GM18868 (cell line): ENCODE measurements around the gene L1TD1.
"Not testable (repeated sequence)": the region's sequence is repeated elsewhere in the genome, so short reads cannot be mapped to it uniquely, and the experiment has no call there.

Source experiments
- ATAC-seq: cut with Tn5 transposase; IDR thresholded peaks from one replicate; pipeline ENCODE4 v1.9.1; 2021; ENCODE audit warnings: mild to moderate bottlenecking, moderate library complexity; ENCODE audit not compliant: unreplicated experiment

L1TD1 gene, protein sequence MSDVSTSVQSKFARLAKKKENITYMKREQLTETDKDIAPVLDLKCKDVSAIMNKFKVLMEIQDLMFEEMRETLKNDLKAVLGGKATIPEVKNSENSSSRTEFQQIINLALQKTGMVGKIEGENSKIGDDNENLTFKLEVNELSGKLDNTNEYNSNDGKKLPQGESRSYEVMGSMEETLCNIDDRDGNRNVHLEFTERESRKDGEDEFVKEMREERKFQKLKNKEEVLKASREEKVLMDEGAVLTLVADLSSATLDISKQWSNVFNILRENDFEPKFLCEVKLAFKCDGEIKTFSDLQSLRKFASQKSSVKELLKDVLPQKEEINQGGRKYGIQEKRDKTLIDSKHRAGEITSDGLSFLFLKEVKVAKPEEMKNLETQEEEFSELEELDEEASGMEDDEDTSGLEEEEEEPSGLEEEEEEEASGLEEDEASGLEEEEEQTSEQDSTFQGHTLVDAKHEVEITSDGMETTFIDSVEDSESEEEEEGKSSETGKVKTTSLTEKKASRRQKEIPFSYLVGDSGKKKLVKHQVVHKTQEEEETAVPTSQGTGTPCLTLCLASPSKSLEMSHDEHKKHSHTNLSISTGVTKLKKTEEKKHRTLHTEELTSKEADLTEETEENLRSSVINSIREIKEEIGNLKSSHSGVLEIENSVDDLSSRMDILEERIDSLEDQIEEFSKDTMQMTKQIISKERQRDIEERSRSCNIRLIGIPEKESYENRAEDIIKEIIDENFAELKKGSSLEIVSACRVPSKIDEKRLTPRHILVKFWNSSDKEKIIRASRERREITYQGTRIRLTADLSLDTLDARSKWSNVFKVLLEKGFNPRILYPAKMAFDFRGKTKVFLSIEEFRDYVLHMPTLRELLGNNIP

DNA sequence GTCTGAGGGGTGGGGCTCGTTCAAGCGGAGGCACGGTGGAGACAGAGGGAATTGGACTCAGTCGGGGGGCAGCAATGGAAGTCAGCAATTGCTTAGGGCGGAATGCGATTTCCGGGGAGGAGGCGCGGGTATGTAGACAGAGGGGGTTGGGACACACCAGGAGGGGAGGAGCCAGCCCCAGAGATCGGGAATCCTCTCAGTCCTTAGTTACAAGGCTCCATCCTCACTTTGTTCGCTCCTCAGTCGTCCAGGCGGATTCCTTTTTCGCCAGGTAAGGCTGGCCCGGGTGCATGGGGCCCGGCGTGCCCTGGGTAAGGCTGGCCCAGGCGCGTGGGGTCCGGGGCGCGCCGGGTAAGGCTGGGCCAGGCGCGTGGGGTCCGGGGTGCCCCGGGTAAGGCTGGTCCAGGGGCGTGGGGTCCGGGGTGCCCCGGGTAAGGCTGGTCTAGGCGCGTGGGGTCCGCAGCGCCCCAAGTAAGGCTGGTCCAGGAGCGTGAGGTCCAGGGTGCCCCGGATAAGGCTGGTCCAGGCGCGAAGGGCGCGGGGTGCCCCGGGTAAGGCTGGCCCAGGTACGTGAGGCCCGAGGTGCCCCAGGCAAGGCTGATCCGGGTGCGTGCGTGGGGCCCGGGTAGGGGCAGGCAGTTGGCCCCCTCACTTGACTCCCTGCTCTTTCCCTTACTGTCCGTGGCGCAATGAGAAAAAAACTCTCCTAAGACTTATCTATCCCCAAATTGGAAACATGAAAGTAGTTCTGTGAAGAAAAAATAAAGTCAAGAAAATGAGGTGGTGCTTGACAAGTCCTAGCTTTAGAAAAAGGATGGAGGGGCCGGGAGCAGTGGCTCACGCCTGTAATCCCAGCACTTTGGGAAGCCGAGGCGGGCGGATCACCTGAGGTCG, at the start of gene L1TD1:
L1TD1 (plus strand) TSS at position 199 of the 894 bp plus-strand sequence. CDS start 11,780 bp downstream, outside the sequence.
- no peak for ATAC-seq

DNA sequence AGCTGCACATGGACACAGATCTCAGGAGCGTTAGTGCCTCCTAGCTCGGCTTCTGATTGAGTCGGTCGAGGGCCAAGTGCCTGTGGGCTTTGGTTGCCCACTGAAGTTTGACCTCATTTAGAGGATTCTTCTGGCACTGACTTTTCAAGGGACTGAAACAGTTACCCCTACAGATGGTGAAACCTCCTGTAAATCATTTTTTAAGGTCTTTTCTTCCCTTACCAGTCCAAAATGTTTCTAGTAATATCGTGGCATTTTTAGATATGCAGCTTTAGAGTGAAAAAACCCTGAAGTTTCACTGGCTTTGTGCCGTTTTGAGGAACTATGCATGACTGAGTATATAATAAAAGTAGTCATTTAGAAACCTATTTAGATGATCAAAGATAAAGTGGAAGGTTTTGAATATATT, 34.7 kb upstream of the L1TD1 start:
- peak; percentile 85 for ATAC-seq

DNA sequence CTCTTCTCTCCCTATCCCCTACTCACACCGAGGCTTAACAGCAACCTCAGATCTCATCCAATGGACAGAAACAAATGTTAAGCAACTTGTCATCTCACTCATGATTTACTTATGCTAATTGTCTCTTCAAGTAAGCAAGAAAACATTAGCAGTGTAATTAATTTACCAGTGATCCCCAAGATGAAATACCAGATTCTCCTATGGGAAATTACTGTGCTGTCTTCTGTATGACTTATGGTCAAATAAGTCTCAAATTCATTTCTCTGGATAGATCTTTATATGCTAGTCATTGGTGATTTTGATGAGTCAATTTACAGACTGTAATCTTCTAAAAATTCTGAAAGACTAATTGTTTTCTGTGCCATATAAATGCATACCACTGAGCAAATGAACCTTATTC, 32.9 kb upstream of the L1TD1 start:
- no peak for ATAC-seq

DNA sequence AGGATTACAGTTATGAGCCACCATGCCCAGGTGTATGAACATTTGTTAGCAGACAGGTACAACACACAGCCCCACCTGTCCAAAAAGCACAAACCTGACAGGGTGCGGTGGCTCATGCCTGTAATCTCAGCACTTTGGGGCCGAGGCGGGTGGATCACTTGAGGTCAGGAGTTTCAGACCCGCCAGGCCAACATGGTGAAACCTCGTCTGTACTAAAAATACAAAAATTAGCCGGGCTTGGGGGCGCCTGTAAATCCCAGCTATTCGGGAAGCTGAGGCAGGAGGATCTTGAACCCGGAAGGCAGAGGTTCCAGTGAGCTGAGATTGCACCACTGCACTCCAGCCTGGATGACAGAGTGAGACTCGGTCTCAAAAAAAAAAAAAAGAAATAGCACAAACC, 24.3 kb upstream of the L1TD1 start:
- not testable (repeated sequence) for ATAC-seq

DNA sequence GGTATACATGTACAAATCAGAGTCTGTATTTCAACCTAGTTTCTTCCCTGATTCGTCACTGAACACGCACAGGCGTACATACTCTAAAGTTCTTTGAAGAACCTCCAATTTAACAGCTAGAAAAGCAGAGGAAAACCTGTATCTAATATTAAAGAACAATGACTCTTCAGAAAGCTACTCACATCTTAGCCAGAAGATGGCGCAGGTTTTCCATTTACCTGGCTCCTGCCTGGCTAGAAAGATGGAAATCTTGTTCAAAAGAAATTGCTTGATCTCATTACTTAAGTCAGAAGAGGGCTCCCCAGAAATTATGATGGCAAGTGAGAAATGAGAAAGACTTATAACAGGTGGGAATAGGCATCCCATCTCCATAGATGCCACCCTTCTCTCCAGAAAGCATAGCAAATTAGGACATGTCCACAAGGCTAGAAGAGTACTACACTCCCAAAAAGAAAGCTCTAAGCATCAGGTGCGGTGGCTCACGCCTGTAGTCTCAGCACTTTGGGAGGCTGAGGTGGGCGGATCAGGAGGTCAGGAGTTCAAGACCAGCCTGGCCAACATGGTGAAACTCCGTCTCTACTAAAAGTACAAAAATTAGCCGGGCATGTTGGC, 19.0 kb upstream of the L1TD1 start:
- no peak for ATAC-seq

DNA sequence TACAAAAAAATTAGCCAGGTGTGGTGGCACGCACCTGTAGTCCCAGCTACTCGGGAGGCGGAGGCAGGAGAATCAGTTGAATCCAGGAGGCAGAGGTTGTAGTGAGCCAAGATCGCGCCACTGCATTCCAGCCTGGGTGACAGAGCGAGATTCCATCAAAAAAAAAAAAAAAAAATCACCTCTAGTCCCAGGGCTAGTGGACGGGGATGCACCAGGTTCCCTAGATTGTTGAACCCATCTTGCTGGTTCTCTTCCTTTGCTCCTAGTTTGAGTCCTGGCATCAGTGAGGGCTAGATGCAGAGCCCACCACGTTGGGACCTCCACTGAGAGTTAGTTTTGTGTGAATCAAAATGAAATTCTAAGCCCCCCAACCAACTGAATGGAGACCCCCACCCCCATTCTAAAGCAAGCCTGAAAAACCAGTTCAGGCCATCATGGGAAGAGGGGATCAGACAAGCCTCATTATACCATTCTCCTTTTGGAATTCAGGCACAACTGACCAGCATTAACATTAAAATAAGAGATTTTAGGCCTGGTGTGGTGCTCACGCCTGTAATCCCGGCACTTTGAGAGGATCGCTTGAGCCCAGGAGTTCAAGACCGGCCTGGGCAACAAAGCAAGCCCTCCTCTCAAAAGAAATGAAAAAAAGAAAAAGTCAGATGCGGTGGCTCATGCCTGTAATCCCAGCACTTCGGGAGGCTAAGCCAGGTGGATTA, 17.9 kb upstream of the L1TD1 start:
- ATAC-seq = no peak

DNA sequence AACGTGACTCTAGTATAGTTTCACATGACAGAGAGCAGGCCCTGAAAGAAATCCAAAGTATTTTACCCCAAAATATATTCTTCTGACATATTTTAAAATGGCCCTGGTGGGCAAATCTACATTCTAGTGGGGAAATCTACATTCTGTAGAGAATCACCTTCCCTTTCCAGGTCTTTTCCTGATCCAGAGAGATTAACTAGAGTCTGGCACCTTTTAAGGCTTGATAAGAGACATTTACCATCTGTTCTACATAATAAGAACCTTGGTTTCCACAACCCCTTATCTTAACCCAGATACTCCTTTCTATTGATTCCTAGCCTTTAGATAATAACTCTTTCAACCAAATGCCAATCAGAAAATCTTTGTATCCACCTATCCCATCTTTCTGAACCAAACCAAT, 17.0 kb upstream of the L1TD1 start:
- no peak for ATAC-seq

DNA sequence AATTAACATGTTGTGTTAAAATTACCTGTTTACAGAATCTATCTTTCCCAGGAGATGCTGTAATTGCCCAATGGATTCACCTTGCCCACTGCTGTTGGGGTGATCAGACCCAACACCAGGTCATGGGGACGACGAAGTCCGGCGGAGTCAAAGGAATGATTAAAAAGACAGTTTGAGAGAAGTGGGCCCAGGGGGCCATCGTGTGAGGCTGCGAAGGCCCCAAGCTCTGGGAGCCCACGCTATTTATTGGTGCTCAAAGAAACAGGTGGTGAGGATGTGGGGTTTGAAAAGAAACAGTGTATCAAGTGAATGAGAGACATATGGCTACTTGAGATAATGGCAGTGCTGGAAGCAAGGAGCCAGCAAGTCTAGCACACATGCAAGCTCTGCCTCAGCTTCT, 16.3 kb upstream of the L1TD1 start:
- ATAC-seq = no peak

DNA sequence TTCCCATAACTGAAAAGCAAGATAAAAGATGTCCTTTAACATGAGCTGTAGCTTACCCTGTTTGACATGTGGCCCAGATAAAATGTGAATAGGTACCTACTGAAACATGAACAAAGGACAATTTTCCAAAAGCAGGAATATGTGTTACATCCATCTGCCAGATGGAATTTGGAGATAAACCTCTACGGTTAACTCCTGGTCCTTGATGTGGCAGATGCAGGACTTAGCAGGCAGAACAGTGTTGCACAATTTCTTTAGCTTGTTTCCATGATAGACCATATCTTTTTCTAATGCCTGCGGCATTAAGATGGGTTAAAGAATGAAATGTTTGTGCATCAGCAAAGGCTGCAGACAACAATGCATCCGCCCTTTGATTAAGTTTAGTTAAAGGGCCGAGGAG, 14.6 kb upstream of the L1TD1 start:
- ATAC-seq = not testable (repeated sequence)

DNA sequence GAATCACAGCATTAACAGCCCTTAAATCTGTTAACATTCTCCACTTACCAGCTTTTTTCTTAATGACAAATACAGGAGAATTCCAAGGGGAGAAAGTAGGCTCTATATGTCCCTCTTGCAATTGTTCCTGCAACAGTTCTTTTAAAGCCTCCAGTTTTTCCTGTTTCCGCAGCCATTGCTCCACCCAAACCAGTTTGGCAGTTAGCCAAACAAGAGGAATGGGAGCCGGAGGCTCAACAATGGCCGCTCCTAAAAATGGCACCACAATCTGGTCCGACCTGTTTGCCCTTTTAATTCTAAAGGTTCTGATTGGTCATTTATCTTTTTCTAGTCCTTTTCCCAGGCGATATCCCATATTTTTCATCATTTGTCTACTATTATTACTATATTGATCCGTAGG, 14.0 kb upstream of the L1TD1 start:
- no peak for ATAC-seq

DNA sequence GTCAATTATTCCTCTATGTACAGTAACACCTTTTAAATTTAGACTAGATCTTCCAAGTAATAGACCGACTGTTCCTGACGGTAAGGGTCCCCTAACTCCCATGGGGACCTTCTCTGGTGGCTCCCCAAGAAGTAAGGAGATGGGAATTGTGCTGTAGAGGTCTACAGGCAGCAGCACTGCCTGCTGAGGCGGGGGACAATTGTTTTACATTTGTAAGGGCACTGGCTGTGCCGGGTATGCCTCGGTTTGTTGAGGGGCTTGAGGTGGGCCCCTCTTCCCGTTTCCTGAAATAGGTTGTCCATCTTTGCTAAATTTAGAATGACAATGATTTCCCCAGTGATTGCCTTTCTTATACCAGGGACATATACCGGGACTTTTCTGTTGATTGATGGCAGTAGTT, 13.1 kb upstream of the L1TD1 start:
- no peak for ATAC-seq

DNA sequence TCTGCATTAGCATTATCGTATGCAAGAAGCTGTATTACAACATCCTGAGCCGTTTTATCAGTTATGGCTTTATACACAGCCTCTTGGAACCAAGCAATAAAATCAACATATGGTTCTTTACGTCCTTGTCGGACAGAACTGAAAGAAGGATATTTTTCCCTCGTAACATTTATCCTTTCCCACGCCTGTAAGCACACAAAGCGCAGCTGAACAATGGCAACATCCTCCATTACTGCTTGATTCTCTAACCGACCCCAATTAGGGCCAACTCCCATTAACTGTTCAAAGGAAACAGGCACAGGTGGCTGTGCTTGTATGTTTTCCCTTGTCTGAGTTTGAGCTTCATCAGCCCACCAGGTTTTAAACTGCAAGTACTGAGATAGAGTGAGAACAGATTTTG, 12.5 kb upstream of the L1TD1 start:
- not testable (repeated sequence) for ATAC-seq

DNA sequence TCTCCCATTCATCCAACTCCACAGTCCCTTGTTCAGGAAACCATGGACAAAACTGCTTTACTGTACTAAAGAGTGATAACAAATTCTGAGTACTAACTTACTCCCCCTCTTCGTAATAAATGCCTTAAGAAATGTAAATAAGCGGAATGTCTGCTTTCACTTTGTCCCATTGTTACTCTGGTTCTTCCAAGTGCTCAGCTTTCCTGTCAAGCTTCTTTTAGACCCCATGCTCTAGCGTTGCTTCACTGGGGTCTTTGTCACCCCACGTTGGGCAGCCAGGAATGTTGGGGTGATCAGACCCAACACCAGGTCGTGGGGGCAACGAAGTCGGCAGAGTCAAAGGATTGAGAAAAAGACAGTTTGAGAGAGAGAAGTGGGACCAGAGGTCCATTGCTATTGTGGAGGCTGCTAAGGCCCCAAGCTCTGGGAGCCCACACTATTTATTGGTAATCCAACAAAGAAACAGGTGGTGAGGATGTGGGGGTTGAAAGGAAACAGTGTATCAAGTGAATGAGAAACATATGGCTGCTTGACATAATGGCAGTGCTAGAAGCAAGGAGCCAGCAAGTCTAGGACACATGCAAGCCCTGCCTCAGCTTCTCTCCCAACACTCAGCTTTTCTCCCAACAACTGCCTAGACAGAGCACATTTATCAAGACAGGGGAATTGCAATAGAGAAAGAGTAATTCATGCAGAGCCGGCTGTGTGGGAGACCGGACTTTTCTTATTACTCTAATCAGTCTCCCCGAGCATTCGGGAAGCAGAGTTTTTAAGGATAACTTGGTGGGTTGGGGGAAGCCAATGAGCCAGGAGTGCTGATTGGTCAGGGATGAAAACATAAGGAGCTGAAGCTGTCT, 11.3 kb upstream of the L1TD1 start:
- ATAC-seq = not testable (repeated sequence)

DNA sequence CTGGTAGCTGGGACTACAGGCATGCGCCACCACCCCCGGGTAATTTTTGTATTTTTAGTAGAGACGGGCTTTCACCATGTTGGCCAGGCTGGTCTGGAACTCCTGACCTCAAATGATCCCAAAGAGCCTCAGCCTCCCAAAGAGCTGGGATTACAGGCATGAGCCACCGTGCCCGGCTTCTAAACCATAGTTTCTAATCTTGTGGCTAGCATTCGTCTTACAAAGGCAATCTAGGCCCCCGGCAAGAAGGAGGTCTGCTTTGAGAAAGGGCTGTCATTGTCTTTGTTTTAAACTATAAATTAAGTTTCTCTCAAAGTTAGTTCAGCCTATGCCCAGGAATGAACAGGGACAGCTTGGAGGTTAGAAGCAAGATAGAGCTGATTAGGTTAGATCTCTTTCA, 10.3 kb upstream of the L1TD1 start:
- no peak for ATAC-seq

DNA sequence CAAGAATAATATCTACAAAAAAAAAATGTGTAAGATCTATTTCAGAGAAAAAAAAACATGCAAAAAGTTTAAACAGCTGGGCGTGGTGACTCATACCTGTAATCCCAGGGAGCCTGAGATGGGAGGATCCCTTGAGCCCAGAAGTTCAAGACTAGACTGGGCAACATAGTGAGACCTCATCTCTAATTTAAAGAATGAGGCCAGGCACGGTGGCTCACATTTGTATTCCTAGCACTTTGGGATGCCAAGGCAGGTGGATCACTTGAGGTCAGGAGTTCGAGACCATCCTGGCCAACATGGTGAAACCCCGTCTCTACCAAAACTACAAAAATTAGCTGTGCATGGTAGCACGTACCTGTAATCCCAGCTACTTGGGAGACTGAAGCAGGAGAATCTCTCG, 9.4 kb upstream of the L1TD1 start:
- not testable (repeated sequence) for ATAC-seq

DNA sequence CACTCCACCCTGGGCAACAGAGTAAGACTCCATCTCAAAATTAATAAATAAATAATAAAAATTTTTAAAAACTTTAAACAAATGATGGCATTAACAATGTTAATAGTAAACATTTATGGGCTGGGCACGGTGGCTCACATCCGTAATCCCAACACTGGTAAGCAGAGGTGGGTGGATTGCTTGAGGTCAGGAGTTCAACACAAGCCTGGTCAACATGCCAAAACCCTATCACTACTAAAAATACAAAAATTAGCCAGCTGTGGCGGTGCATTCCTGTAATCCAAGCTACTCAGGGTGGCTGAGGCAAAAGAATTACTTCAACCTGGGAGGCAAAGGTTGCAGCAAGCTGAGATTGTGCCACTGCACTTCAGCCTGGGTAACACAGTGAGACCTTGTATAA, 9.0 kb upstream of the L1TD1 start:
- no peak for ATAC-seq

DNA sequence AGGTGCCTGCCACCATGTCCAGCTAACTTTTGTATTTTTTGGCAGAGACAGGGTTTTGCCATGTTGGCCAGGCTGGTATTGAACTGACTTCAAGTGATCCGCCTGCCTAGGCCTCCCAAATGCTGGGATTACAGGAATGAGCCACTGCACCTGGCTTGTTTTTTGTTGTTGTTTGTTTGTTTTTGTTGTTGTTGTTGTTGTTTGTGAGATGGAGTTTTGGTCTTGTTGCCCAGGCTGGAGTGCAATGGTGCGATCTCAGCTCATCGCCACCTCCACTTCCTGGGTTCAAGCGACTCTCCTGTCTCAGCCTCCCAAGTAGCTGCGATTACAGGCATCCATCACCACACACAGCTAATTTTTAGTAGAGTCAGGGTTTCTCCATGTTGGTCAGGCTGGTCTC, 7.1 kb upstream of the L1TD1 start:
- no peak for ATAC-seq

DNA sequence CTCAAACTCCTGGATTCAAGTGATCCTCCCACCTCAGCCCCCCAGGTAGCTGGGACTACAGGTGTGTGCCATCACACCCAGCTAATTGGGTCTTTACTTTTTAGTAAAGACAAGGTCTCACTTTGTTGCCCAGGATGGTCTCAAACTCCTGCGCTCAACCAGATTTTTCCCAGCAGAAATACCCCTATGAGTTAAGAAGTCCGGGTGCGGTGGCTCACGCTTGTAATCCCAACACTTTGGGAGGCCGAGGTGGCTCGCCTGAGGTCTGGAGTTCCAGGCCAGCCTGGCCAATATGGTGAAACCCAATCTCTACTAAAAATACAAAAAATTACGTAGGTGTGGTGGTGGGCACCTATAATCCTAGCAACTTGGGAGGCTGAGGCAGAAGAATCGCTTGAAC, 6.5 kb upstream of the L1TD1 start:
- no peak for ATAC-seq

DNA sequence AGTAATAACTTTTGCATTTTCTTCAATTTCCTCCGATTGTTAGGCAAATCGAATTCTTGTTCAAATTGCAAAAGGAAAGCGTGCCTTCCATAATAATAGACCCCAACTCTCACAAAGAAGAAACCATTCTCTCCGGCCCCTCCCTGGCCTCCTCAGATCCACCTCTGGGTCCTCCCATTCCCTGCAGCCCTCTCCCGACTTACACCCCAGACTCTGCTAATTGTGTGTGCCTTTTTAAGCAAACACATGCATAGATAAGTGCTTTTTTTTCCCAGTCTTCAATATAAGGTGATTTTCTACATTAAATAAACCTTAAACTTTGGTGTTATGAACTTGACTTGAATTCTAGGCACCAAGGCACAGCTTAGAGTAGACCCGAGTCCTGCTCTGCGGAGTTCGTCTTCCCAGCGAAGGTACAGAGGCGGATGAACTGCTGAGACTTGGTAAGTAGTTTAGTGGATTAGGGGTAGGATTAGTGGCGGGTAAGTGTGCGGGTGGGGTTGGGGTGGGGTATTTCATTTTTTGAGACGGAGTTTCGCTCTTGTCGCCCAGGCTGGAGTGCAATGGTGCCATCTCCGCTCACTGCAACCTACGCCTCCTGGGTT, 1.5 kb downstream of the L1TD1 start:
- ATAC-seq = no peak
